ENCODE results near the gene DIPK1A. TPM values are rescaled to one million over a fixed set of nuclear protein-coding genes. Genes with fewer than 3 reads are reported as not detected.
"Not testable (repeated sequence)": the region's sequence is repeated elsewhere in the genome, so short reads cannot be mapped to it uniquely, and the experiment has no call there.

Gene DIPK1A
- polyA plus RNA-seq, 1 donor: 15.9 TPM

DNA sequence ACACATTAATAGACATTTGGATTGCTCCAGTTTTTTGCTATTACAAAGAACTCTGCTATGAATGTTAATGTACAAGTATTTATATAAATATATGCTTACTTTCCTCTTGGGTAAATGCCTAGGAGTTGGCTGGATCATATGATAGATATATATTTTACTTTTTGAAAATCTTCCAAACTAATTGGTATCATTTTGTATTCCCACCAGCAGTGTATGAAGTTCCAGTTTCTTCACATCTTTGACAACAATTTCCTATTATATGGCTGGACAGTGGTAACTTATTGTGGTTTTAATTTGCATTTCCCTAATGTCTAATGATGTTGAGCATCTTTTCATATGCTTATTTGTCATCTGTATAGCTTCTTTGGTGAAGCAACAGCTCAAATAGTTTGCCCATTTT is 23.8 kb upstream of the DIPK1A start:
- peaks cover 8% of the 10 kb centered on the region for H3K4me1 ChIP-seq (ENCODE audit: control insufficient read depth, insufficient read depth, low read length)
- no peak overlapping the region for H3K27ac ChIP-seq (ENCODE audit: low read length)
- DNase-seq: no peak
- H3K9me3 ChIP-seq (ENCODE audit: control insufficient read depth, low read depth, low read length): no peaks in the 10 kb centered on the region
- no peaks in the 10 kb centered on the region for H3K27me3 ChIP-seq (ENCODE audit: control insufficient read depth, insufficient read depth, low read length)
- no peak overlapping the region for H3K4me3 ChIP-seq (ENCODE audit: low read length)
- no peaks in the 10 kb centered on the region for H3K36me3 ChIP-seq (ENCODE audit: control insufficient read depth, insufficient read depth, low read length)

DNA sequence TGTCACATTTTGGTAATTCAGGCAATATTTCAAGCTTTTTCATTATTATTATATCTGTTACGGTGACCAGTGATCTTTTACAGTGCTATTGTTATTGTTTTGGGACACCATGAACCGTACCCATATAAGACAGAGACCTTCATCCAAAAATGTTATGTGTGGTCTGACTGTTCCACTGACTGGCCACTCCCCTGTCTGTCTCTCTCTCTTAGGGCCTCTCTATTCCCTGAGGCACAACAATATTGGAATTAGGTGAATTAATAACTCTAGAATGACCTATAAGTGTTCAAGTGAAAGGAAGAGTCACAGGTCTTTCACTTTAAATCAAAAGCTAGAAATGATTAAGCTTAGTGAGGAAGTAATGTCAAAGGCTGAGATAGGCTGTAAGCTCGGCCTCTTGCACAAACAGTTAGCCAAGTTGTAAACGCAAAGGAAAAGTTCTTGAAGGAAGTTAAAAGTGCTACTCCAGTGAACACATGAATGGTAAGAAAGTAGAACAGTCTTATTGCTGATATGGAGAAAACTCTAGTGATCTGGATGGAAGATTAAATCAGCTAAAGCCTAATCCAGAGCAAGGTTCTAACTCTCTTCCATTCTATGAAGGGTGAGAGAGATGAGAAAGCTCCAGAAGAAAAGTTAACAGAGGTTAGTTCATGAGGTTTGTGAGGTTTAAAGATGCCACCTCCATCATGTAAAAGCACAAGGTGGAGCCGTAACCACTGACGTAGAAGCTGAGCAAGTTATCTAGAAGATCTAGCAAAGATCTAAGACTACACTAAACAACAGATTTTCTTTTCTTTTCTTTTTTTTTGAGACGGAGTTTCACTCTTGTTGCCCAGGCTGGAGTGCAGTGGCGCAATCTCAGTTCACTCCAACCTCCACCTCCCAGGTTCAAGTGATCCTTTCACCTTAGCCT is 19.7 kb upstream of the DIPK1A start:
- Histone ChIP-seq H3K27me3 (ENCODE audit: control insufficient read depth, insufficient read depth, low read length) (no peaks in the 10 kb centered on the region), H3K36me3 (ENCODE audit: control insufficient read depth, insufficient read depth, low read length) (no peaks in the 10 kb centered on the region), H3K4me3 (ENCODE audit: low read length) (no peak overlapping the region), H3K27ac (ENCODE audit: low read length) (peak overlapping the region; percentile 33), H3K4me1 (ENCODE audit: control insufficient read depth, insufficient read depth, low read length) (peaks cover 8% of the 10 kb centered on the region), H3K9me3 (ENCODE audit: control insufficient read depth, low read depth, low read length) (no peaks in the 10 kb centered on the region)
- DNase-seq: peak; percentile 34 to 74
- WGBS (ENCODE audit: insufficient coverage, low lambda C conversion rate): 51% methylated on average over 4 of the region's 8 CpGs

DNA sequence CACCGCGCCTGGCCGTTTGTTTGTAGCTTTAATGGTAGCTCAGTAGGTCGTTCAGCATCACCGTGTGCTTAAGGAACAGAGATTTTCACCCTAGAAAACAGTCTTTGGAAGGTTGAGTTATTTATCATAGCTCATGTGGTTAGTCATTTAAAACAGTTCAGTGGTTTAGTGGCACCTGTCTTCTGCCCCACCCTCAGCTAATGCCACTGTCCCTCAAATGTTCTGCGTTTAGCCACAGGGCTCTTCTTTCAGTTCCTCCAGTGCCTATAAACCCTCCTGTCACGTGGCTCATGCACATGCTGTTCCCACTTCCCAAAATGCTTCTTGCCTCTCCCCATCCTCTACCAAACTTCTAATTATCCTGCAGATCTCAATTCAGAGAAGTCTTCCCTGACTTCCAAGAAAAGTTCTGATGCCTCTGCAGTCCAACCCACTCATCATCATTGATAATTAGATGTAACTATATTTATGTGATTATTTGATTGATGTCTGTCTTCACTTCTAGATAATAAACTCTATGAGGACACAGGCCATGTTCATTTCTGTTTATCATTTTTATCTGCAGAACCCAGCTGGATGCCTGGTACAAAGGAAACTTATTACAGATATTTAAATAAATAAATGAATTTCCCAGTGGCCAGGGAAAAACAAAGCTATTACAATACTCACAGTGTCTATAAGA is 14.4 kb upstream of the DIPK1A start:
- no peaks in the 10 kb centered on the region for H3K9me3 ChIP-seq (ENCODE audit: control insufficient read depth, low read depth, low read length)
- no peak overlapping the region for H3K27ac ChIP-seq (ENCODE audit: low read length)
- H3K4me3 ChIP-seq (ENCODE audit: low read length): no peak overlapping the region
- H3K27me3 ChIP-seq (ENCODE audit: control insufficient read depth, insufficient read depth, low read length): no peaks in the 10 kb centered on the region
- no peak for DNase-seq
- H3K36me3 ChIP-seq (ENCODE audit: control insufficient read depth, insufficient read depth, low read length): no peaks in the 10 kb centered on the region
- no CpG with 5 or more reads among the region's 7 CpGs for WGBS (ENCODE audit: insufficient coverage, low lambda C conversion rate)
- H3K4me1 ChIP-seq (ENCODE audit: control insufficient read depth, insufficient read depth, low read length): peaks cover 2% of the 10 kb centered on the region

- H3K4me3 ChIP-seq (ENCODE audit: low read length); H3K27me3 ChIP-seq (ENCODE audit: control insufficient read depth, insufficient read depth, low read length); H3K27ac ChIP-seq (ENCODE audit: low read length); H3K36me3 ChIP-seq (ENCODE audit: control insufficient read depth, insufficient read depth, low read length); H3K4me1 ChIP-seq (ENCODE audit: control insufficient read depth, insufficient read depth, low read length); H3K9me3 ChIP-seq (ENCODE audit: control insufficient read depth, low read depth, low read length); DNase-seq: not testable (repeated sequence)
- WGBS (ENCODE audit: insufficient coverage, low lambda C conversion rate): no CpG with 5 or more reads among the region's 5 CpGs
These were observed 12.8 kb upstream of the DIPK1A start for GRCh38 chr1:92974112-92974511.

DNA sequence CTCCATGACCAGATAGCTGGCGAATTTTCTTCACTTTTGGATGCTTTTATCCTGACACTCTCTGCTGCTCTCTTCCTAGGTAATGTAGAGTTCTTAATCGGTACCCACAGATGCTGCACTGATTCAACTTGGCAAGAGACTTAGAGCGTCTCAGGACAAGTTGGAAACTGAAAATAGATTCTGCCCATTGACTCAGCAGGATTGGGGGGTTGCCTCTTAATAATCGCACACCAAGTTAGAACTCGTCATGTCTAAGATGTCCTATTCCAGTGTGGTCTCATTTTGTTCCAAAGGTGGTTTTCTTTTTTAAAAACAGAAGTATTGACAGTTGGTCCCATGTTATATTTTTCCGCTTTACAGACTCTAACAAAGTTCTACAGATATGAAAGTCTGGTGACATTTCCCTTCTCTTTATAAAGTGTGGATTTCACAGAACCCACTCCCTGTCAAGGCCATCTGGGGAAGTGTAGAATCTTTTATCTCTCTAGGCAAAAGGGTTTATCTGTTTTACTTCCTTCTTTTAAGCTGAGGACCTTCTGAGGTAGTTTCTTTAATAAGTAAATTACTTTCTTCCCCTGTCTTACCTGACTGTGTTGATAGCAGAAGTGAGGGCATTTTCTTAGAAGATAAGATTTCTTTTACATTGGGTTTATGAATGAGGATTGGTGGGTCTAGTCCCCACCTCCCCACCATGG is 12.1 kb upstream of the DIPK1A start:
- no CpG with 5 or more reads among the region's 6 CpGs for WGBS (ENCODE audit: insufficient coverage, low lambda C conversion rate)
- H3K36me3 ChIP-seq (ENCODE audit: control insufficient read depth, insufficient read depth, low read length): no peaks in the 10 kb centered on the region
- no peaks in the 10 kb centered on the region for H3K27me3 ChIP-seq (ENCODE audit: control insufficient read depth, insufficient read depth, low read length)
- no peaks in the 10 kb centered on the region for H3K9me3 ChIP-seq (ENCODE audit: control insufficient read depth, low read depth, low read length)
- no peak for DNase-seq
- H3K4me3 ChIP-seq (ENCODE audit: low read length): no peak overlapping the region
- no peaks in the 10 kb centered on the region for H3K4me1 ChIP-seq (ENCODE audit: control insufficient read depth, insufficient read depth, low read length)
- H3K27ac ChIP-seq (ENCODE audit: low read length): no peak overlapping the region

DNA sequence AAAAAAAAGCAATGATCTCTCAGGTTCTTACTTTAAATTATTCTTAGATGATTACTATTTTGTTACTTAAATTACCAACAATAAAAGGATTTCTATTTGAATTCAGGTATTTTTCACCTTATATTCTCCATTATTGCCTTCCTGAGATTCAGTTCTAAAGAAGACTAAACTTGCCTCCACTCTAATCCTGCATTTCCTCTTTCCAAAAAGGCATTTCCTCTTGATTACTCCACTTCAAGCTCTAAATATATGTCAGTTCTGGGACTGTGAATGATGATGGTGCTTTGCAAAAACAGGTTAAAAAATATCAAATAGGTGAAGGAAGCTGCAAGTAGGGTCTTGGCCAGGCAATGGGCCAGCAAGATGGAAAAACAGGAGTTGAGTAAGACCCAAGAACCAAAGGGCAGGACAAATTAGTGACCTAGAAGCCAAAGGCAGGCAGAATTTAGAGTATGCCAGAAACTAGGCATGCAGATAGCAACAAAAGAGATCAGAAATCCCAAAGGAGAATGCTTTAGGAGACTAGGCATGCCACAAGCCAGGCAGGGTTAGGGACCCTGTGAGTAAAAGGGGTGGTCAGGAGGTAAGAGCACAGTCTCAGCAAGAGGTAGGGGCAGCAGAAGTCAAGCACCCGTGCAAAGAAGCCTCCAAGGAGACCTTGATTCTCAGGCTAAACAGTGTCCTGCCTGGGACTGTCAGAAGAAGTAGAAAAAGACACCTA is 11.3 kb upstream of the DIPK1A start:
- DNase-seq: no peak
- Histone ChIP-seq H3K9me3 (ENCODE audit: control insufficient read depth, low read depth, low read length) (no peaks in the 10 kb centered on the region), H3K4me3 (ENCODE audit: low read length) (no peak overlapping the region), H3K4me1 (ENCODE audit: control insufficient read depth, insufficient read depth, low read length) (no peaks in the 10 kb centered on the region), H3K36me3 (ENCODE audit: control insufficient read depth, insufficient read depth, low read length) (no peaks in the 10 kb centered on the region), H3K27me3 (ENCODE audit: control insufficient read depth, insufficient read depth, low read length) (no peaks in the 10 kb centered on the region), H3K27ac (ENCODE audit: low read length) (no peak overlapping the region)
- WGBS (ENCODE audit: insufficient coverage, low lambda C conversion rate): no CpG with 5 or more reads among the region's 1 CpG

- WGBS (ENCODE audit: insufficient coverage, low lambda C conversion rate): 40% methylated on average over 1 of the region's 6 CpGs
- DNase-seq; H3K27ac ChIP-seq (ENCODE audit: low read length); H3K4me3 ChIP-seq (ENCODE audit: low read length); H3K27me3 ChIP-seq (ENCODE audit: control insufficient read depth, insufficient read depth, low read length); H3K36me3 ChIP-seq (ENCODE audit: control insufficient read depth, insufficient read depth, low read length); H3K9me3 ChIP-seq (ENCODE audit: control insufficient read depth, low read depth, low read length); H3K4me1 ChIP-seq (ENCODE audit: control insufficient read depth, insufficient read depth, low read length): not testable (repeated sequence)
These were observed 10.7 kb upstream of the DIPK1A start for GRCh38 chr1:92971932-92972331.

GRCh38 chr1:92970990-92971689 is 9.9 kb upstream of the DIPK1A start:
- DNase-seq: no peak
- no peak overlapping the region for H3K4me3 ChIP-seq (ENCODE audit: low read length)
- H3K27ac ChIP-seq (ENCODE audit: low read length): no peak overlapping the region
- no peaks in the 10 kb centered on the region for H3K27me3 ChIP-seq (ENCODE audit: control insufficient read depth, insufficient read depth, low read length)
- H3K9me3 ChIP-seq (ENCODE audit: control insufficient read depth, low read depth, low read length): no peaks in the 10 kb centered on the region
- H3K36me3 ChIP-seq (ENCODE audit: control insufficient read depth, insufficient read depth, low read length): no peaks in the 10 kb centered on the region
- H3K4me1 ChIP-seq (ENCODE audit: control insufficient read depth, insufficient read depth, low read length): no peaks in the 10 kb centered on the region
- 62% methylated on average over 2 of the region's 7 CpGs for WGBS (ENCODE audit: insufficient coverage, low lambda C conversion rate)

- DNase-seq: no peak
- H3K4me3 ChIP-seq (ENCODE audit: low read length): no peak overlapping the region
- H3K9me3 ChIP-seq (ENCODE audit: control insufficient read depth, low read depth, low read length): no peaks in the 10 kb centered on the region
- no peak overlapping the region for H3K27ac ChIP-seq (ENCODE audit: low read length)
- no peaks in the 10 kb centered on the region for H3K36me3 ChIP-seq (ENCODE audit: control insufficient read depth, insufficient read depth, low read length)
- H3K27me3 ChIP-seq (ENCODE audit: control insufficient read depth, insufficient read depth, low read length): no peaks in the 10 kb centered on the region
- WGBS (ENCODE audit: insufficient coverage, low lambda C conversion rate): no CpG with 5 or more reads among the region's 3 CpGs
- H3K4me1 ChIP-seq (ENCODE audit: control insufficient read depth, insufficient read depth, low read length): no peaks in the 10 kb centered on the region
These were observed 8.3 kb upstream of the DIPK1A start for GRCh38 chr1:92969517-92969916.

Data from large intestine (tissue), 3 donors.